Activated CD4-positive, alpha-beta T cell treated with anti-CD3 and anti-CD28 coated beads for 4 hours (primary cell): ENCODE data around the gene KCNQ1OT1.

Source experiments
- DNase-seq, 2 donors: peaks; one replicate each; pipeline ENCODE4 v3.0.0-alpha.2; 2020

Gene KCNQ1OT1

DNA sequence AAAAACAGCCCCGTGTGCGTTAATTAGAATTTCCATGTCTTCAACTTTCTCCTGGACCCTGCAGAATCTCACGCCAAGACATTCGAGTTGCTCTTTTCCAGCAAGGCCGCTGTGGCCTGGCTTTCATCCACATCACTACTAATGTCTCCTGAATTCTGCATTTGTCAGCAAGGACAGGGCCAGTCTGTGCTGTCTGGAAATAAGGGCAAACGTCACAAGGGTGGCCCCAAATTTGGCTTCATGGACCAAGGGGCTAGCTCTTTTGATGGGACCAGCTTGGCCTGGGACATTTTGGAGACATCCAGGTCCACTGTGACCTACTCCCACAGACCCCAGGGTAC, 33.4 kb downstream of the KCNQ1OT1 start:
- no peak for DNase-seq

DNA sequence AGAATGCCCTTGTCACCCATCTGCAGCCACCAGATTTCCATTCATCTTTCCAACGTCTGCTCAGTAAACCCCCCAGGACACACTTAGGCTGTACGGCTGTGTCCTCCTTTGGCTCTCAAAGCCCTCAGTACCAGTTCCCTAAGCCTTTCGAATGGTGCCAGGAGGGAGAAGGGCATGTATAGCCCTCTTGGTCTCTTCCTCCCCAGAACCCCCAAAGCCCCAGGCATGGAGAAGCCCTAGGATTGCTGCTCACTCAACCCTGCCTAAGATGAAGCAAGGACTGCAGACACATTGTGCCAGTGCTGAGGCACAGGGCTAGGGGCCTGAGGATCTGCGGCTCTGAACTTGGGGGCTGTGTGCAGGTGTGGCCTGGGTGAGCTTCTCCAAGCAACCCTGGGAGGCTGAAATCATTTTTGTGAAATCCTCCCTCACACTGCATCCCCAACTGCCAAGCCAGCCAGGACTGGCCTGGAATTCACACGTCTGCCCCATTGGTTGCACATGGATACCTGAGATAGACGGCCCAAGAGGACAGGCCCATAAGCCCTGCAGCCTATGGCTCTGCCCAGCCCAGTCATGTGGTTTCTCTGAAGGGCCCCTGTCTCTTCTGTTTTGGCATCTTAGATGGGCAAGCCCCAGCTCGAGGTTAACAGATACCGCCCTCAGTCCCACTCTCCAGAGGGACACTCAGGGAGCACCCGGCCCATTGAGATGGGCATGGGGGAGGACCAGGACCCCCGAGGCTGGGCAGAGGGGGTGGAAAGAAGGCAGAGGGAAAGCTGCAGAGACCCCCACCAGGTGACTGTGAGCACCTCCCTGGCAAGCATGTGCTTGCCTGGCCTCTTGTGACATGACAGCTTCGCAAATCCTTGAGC, 34.0 kb downstream of the KCNQ1OT1 start:
- no peak for DNase-seq

DNA sequence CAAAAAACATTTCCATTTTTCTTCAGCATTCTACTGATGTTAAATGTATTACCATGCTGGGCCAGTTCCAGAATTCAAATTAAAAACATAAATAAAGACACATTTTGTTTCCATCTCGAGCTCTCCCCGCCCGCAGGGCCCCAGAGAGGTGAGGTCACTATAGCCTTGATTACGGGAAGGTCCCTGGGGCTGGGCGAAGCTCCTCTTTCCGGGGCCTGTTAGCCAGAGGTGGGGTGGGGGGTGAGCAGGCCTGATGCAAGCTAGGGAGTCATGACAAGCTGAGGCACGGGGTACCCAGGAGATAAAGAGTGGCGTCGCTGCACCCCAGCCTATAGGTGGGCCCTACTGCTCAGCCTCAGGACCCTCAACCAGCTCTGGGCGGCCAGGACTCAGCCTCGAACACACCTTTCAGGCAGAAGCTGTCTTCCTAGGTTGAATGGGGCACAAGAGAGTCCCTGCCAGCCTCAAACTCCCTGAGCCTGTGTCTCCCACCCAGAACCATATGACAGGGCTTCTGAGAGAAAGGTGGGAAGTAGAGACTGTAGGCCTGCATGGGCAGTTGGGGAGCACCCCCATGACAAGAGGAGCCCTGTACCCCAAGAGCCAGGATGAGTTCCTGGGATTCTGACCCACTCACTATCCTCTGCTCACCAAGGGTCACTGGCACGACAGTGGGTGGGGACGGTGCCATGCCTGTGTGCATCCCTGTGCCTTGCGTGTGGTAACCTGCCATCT, 34.8 kb downstream of the KCNQ1OT1 start:
- DNase-seq: no peak

DNA sequence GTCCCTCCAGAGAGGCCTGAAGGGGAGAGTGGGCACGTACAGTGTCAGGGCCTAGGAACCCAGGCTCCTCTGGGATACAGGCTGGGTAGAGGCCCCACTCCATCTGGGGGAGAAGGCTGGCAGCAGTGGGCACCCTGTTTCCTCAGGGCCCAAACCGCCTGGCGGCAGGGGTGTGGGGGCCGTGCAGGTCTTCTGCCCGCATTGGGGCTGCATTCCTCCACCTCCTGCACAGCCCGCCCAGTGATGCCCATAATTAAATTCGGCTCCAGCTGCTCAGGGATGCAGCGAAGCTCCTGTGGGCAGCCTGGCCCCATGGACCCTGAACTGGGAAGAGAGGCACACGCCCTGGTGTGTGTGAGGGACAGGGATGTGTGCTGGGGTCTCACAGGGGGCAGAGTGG, 35.4 kb downstream of the KCNQ1OT1 start:
- DNase-seq: no peak

DNA sequence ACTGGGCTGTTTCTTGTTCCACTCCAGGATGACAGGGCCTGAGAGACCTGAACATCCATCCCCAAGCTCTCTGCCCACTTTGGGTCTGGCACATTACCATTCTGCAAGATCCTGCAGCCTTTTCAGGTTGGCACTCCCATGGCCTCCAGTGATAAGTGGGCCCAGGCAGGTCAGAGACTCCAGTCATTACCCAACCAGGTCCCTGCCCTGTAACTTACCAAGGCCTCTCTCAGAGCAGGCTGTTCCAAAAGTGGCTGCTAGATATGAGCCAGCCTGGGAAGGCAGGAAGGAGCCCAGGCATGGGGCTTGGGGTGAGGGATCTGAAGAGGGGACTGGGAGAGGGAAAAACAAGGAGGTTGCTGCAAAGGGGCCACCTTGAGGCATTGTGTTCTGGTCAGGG, 35.9 kb downstream of the KCNQ1OT1 start:
- no peak for DNase-seq

DNA sequence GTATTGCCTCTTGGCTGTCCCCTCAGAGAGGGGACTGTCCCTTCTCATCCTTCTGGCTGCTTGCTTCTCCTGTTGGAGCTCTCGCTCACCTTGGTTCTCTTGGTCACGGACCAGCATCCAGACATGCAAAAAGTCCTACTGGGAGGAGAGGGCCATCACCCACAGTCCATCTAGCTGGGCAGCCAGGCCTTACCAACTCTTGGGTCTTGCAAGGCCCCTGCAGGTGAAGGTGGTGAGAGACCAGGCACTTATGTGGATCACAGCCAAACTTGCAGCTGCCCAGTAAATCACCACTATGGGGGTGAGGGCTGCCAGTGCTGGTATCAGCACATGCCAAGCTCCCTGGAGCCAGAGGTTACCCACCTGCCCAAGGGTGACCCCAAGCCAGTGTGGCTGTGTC, 36.3 kb downstream of the KCNQ1OT1 start:
- DNase-seq: no peak

DNA sequence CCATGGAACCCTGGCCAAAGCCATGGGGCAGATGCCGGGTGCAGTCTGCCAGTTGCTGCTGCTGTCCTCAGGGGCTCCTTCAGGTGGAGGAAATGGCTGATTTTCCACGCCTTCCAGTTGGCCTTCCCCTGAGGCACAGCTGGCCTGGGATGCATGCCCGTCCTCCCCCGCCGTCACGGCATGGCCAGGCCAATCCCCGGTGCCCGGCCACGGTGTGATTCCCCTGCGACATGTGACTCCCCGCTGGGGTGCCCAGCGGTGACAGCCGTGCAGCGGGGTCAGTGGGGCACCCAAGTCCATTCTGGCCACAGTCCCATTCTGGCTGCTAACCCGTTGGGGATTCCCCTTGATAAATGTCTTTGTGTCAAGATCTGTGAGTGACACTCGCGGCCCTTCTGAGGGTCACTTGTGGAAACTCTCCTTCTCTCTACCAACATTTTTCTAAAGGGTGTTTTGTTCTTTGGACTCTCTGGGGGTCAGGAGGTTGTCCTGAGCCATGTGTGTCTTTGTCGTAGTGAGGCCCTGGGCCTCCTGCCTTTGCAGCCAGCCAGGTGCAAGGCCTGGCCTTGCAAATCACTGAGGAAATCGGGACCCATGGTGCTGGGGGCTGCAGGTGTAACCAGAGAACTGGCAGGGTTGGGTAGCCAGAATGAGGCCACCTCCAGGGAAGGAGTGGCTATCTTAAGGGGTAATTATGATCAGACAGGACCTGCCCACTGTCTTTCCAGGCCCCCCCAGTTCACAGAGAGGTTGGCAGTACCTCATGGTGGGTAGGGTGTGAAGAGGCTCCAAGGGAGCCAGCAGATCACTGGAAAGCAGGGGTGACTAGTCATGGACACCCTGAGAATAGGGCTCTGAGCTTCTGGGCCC, 37.1 kb downstream of the KCNQ1OT1 start:
- no peak for DNase-seq

DNA sequence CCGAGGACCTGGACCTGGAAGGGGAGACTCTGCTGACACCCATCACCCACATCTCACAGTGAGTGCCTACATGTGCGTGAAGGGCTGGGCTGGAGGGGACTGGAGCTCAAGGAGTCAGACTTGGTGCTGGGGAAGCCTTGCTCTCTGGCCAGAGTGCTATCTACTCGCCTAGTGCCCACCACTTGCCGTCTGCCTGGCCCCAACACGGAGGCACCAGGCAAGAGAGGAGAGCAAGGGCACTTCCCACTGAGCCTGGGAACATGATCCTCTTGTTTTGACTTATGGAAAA, 37.8 kb downstream of the KCNQ1OT1 start:
- DNase-seq: no peak

DNA sequence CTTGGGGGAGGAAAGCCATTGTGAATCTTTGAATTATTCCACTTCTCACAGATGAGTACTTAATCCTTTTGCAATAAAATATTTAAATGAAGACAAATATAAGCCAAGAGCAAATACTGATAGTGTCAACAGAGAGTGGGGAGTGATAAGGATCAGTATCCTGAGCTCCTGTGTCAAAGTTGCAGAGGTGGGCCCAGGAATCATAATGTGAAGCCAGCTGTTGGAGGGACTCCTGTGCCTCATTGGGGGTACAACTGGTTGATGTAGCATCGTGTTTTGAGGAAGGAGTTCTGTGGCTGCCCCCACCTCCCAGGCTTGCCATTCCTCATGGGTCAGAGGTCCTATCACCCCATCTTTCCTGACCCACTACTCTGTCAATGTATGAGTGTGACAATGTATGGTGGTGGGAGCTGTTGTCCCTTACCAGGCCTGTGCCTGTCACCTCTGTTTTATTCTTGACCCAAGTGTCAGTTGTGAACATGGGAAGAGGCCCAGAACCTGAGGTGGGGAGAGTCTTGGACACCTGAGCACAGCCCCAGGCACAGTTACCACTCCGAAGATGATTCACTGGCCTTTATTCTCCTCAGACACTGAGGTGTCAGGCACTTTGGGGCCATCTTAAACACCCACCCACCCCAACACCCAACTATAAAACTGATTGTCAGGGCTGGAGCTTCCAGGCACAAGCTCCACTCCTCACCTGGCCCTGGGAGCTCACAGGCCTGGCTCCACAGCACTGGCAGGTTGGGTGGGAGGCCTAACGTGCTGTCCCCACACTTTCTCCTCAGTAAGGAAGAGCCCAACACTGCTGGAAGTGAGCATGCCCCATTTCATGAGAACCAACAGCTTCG, 38.4 kb downstream of the KCNQ1OT1 start:
- DNase-seq: no peak

DNA sequence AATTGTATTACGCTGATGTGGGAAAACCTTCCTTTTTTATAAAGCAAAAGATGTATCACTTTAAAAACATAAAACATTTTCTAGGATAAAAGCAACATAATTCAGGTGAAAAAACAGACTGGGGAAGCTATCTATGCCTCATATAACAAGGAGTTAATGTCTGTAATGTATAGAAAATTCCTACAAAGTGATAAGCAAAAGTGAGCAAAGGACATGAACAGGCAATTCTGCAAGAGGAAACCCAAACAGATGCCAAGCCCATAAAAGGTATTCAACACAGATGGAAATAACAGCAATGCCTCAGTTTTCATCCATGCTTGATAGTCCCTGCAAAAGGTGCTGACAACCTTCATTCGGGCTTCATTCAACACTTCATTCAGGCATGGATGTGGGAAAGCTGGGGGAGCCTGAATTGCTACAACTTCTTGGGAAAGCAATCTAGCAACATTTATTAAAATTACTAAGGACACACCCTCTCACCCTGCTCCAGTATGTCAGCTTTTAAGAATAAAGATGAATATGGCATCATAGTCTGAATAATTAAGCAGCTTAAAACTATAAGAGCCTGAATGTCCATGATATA, 39.3 kb downstream of the KCNQ1OT1 start:
- DNase-seq: no peak

DNA sequence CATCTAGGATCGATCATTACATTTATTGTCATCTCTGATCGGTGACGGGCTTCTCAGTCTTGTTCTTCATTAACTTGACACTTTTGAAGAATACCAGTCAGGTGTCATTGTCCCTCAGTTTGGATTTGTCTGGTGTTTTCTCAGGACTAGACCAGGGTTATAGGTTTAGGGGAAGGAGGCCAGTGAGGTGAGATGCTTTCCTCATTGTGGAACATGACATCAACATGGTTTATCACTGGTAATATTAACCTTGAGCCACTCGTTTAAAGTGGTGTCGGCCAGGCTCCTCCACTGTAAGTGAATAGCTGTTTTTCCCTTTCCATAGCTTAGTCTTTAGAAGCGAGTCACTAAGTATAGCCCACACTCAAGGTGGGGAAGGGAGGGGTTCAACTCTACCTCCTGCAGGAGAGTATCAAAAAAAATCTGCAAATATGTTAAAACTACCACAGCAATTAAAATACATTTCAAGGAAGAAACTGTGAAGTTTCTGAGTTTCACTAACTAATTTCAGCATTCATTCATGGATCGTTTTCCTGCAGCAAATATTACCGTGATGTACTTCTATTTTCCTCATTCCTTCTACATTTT, 42.0 kb downstream of the KCNQ1OT1 start:
- DNase-seq: no peak

DNA sequence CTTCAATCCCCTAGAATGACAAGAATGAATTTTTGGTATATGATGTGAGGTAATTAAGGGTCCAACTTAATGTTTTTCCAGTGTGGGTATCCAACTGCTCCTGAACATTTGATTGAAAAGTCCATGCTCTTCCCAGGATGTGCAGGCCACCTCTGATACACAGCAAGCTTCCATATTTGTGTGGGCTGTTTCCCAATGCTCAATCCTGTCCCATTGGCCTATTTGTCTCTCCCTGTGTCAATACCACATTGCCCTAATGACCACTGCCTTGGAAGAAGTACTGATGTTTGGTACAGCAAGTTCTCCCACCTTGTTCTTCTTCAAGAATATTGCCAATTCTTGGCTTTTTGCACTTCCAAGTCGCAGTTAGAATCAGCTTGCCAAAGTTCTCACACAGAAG, 42.9 kb downstream of the KCNQ1OT1 start:
- no peak for DNase-seq

DNA sequence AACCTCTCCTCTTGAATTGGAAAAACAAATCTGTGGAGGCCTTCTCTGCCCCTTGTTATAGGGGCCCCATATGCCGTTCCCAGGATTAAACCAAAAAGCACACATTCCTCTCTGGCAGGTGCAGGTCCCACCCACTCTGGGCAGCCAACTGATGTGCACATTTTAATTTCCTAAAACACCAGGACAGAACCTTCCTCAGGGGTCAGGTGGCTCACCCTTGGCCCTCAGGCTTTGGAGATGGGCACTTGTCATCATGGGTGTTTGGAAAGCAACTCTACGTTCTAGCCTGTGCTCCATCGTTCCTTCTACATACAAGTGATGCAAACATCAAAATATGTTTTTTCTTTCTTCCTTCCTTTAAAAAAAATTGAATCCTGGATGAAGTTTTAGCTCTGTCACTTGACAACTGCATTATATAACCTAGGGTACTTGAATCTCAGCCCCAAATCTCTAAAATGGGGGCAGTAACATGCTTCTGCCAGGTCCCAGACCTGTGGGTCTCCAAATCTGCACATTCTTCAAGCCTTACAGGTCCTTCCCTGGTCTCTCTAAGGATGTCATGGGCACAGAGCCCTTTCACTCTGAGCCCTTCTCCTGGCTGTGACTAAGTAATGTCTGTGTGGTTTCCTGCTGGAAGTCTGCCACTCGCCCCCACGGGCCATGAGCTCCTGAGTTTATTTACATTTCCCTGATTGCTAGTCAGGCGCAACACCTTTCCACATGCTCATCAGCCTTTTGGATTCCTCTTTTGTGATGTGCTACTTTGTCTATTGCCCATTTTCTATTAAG, 43.8 kb downstream of the KCNQ1OT1 start:
- DNase-seq: no peak

DNA sequence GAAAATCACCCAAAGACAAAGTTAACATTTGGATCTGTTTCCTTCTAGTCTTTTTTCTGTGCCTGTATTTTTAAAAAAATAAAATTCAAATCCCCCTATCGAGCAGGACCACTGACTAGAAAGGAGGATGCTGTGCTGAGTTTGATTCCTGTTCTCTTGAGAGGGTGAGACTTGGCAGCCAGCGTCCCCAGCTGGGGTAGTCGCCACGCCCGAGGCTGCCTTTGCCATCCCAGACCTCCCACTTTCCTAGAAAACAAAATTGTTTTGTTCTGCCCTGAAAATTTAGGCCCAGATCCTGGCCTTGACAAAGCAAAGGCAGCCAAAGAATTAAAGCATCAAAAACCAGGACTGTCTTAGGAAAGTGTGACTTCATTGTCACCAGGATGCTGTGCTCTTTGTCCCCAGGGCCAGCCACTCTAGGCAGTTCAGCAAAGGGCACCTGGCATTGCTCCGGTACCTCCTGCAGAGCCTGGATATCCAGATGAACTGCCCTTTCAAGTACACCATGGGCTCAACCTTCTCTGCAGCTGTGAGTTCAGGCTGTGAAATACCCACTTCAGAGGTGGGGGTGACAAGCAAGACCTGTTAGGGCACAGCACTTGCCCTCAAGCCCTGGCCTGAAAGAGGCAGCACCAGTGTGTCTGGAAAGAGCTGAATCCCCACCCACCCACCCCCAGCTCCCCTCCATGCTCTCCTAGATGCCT, 44.6 kb downstream of the KCNQ1OT1 start:
- DNase-seq: no peak

DNA sequence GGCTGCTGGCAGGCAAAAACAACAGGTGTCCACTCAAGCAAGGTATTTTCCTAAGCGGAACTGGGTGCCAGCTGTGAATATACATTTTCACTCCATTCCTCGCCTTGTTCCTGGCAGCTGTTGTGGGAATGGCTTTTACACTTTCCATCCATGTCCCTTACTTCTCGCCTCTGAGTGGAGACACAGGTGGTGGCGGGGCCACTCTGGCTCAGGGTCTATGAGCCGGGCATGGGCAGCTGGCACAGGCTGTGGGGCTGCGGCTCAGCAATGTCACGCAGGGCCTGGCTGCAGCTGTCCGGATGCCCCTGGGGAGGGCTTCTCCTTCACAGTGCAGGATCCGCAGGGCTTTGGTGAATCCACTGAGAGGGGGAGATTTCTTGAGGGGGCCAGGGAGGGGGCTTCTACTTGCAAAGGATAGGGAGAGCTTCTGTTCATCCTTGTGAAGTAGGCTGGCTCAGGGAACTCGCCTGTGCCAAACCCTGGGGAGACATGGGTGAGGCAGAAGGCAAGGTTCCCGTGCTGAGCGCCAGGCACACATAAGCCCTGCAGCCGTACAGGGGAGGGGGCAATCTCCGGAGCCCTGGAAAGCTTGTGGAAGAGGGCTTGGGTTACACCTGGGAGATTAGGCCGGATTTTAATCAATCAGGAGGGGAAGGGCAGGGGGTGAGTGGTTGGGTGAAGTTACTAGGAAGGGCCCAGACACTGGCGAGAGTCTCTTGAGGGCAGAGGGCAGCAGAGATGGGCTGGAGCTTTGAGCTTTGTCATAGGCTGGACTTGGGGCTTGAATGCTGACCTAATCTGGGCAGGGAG, 45.7 kb downstream of the KCNQ1OT1 start:
- DNase-seq: no peak

DNA sequence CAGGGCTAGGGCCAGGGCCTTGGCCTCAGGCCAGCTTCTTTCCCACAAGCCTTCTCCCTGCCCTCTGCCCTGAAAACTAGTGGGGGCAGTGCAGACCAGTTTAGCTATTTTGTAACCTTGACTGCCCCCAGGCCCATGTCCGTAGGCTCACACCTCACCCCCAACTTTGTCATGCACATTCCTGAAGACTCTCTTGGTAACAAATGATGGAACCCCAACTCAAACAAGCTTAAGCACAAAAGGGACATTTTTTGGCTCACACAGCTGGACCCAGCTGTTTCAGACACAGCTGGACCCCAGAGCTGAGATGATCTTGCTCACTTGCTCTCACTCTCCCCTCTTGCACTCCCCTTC, 46.6 kb downstream of the KCNQ1OT1 start:
- DNase-seq: no peak

DNA sequence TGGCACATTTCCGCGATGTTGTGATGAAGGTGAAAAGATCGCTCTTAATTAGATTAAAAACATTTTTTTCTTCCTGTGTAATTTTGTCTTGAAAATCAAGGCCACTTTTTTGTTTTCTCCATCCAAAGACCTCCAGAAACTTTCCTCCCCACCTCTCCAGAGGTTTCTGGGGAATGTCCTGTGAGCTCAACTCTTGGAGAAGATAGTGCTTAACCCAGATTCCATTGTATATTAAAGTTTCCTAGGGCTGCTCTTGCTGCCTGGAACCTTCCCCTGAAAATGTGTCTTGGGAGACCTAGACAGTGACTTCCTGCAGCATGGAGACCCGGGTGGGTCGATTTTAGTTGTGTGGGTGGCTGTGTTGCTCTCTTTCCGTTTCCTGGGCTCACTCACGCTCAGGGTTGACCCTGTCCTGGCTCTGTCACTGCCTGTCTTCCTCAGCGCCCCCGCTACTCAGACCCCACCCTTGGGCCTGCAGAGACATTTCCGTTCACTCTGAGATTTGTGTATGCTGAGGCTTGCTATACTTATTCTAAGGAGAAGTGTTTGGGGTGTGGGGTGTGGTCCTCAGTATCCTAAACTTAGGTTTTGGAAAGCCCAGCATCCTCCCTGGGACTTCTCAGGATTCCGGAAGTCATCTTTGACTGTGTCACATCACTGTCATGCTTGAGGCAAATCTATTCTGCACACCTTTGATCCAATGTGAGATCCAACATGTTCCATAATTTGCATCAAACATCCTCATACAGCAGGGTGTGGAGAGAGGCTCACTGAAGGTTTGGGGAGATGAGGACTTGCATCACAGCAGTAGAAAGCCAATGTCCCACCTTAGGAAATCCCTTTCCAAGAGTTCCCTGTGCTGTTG, 47.2 kb downstream of the KCNQ1OT1 start:
- no peak for DNase-seq

DNA sequence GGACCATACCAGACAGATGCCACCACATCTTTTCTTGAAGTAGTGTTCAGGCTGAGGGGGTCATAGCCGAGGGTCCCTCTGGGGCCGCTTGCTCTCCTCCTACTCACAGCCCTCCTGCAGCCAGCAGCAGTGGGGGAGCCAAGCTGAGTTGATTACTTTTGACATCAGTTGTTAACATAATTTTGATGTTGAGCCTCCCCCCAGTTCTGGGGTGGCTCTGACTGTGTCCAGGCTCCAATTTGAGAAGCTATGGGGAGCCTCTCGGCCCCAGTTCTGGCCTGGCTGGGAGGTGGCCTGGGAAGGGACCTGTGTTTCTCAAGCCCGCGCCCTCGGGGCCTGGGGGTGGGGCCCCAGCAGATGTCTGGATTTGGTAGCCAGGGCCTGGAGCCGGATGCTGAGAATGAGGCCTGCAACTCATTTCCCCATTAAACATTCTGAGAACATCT, 47.9 kb downstream of the KCNQ1OT1 start:
- DNase-seq: no peak
